OCI-LY7 (cell line): Measurements from ENCODE around the gene LZIC.

ENCODE experiments used
- CTCF ChIP-seq: fragments of 200-600 bp; sonication (generic); conservative IDR thresholded peaks from 2 replicates; pipeline ENCODE4 v1.5.1; 2014; ENCODE audit warnings: mild to moderate bottlenecking, antibody characterized with exemption, low read length, moderate library complexity, mixed read lengths
- EZH2phosphoT487 ChIP-seq: fragments of 200-600 bp; sonication (generic); IDR thresholded peaks from 2 replicates; pipeline ENCODE4 v1.6.1; 2018; ENCODE audit warnings: low read depth, borderline replicate concordance, mild to moderate bottlenecking, mixed run types, antibody characterized with exemption, low read length, moderate library complexity, mixed read lengths

- TF ChIP-seq CTCF (no peak), EZH2phosphoT487 (no peak)
These were observed 26.7 kb downstream of the LZIC start for GRCh38 chr1:9916452-9916851.
